HG03558 (cell line): Measurements from ENCODE around the gene DCLK2.
"Not testable (repeated sequence)": the region's sequence is repeated elsewhere in the genome, so short reads cannot be mapped to it uniquely, and the experiment has no call there.

Source experiments
- ATAC-seq: cut with Tn5 transposase; IDR thresholded peaks from one replicate; pipeline ENCODE4 v1.9.1; 2021; ENCODE audit warnings: moderate number of reproducible peaks; ENCODE audit not compliant: unreplicated experiment; ENCODE audit errors: extremely low read depth

Gene DCLK2

DNA sequence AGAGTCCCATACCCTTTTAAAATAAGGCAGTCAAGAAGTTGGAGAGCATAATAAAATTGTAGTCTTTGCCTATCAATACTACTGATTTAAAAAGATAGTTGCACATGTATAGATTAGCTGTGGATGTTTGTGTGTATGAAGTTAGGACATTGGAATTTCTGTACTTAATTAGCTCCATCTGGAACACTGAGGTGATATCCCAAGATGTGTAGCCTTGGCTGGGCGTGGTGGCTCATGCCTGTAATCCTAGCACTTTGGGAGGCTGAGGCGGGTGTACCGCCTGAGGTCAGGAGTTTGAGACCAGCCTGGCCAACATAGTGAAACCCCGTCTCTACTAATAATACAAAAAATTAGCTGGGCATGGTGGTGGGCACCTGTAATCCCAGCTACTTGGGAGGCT, 119.0 kb downstream of the DCLK2 start:
- not testable (repeated sequence) for ATAC-seq

DNA sequence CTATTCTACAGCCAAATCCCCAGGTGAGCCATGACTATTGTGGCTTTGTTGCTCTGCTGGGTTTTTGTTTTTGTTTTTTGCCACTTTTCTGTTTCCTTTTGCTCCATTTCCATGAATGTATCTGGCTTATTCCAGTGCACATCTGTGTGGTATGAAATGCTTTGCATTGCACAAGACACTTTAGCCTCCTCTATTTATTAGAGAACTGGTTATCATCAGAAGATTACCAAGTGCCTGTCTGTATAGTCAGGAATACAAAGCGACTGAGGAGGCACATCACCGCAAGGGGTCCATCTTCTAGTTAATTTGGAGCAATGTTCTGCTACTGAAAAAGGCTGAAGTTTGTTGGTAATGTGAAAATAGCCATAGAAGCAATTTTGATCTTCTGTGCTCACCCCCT, 120.8 kb downstream of the DCLK2 start:
- ATAC-seq = no peak

DNA sequence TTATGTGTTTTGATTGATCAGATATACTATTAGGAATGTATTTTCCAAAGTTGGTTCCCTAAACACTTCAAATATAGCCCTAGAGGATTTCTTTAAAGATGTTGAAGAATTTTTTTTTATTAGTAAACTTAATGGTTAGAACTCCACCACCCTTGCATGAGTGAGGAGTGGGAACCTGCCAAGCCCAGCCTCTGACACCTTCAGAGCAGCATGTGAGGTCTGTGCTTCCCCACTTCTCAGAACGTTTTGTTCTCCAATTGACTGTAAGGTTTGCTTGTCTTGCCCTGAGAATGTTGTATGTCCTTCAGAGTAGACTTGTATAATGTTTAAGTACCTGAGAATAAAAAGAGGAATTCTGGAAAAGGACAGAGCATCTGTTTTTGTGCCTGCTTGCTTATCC, 126.8 kb downstream of the DCLK2 start:
- no peak for ATAC-seq

DNA sequence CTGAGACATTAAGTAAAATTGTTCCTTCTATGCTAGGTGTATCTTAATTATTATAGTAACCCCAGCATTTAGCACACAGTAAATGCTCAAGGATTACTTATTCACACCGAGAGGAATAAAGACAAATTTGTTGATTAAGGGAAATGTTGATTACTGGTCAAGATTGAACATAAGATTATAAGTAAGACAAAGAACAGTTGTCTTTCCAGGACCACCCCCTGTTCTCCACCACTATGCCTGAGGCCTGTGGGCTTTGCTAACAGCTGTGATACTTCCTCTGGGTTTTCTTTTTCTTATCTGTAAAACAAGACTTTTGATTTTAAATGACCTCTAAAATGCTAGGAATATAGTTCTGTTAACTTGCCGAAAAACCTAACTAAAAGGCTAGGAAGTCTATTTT, 128.0 kb downstream of the DCLK2 start:
- no peak for ATAC-seq

DNA sequence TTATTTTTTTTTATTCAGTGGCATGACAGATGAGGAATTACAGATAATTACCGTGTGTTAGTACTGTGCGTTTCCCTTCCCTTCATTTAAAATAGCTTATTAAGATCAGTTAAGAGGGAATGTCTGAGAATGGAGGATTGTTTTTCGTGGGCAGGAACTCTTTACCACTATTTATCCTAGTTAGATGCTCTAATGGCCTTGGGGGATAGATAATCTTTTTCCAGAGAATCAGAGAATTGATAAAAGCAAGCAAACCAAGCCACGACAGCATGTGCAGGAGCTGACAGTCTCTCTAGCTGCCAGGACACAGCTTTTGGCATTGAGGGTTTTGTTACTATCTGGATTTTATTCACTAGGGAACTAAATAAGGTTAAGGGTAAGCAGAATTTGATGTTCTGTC, 128.7 kb downstream of the DCLK2 start:
- ATAC-seq = no peak

DNA sequence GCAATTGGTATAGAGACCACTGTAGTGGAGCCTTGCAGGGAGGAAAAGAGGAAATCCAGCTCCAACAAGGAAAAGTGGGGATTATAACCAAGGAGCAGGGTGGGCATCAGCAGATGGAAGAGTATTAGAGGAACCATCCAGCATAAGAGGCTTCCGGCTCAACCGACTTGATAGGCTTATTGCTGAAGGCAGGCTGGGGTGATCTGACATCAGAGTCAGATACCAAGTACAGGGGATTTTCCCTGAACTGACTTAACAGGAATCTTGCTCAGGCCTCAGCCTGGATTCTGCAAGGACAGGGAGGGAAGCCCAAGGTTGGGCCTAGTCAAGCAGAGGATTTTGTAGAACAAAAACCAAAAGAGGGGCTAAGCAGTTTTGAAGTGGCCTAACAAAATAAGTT, 129.6 kb downstream of the DCLK2 start:
- no peak for ATAC-seq

DNA sequence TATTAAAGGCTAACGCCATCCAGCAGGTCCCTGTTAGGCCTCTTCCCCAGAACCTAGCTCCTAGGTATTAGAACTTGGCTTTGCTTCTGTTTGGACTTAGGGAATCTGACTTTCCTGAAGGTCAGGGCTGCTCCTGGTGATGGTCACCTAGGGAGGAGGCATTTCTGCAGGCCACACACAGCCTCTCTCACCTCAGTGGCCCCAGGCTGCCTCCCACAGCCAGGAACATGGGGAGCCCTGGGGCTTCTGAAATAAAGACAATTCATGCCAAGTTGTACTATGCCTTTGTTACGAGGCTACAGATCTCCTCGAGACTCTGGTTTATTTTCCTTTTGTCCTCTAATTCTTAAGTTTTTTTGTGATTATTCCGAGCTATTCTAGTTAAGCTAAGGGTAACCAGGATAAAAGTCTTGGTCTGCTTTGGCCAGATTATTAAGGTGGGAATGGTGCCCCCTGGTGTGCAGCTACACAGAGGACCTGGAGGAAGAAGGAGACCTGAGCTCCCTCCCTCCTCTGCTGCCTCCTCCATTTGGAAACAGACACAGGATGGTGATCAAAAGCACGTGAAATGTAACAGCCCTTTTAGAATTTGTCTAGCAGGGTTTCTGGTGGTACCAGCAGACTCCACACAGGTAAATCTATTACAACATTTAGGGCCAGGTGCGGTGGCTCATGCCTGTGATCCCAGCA, 131.0 kb downstream of the DCLK2 start:
- no peak for ATAC-seq

DNA sequence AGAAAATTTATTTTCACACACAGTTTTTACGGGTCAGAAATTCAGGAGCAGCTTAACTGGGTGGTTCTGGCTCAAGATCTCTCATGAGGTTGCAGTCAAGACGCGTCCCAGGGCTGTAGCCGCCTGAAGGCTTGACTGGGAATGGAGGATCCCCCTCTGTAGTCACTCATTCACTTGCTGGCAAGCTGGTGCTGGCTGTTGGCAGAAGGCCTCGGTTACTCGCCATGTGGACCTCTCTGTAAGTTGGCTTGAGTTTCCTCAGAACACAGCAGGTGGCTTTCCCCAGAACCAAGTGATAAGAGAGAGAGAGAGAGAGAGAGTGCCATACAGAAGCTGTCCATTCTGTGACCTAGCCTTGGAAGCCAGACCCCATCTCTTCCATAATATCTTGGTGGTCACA, 132.8 kb downstream of the DCLK2 start:
- no peak for ATAC-seq

DNA sequence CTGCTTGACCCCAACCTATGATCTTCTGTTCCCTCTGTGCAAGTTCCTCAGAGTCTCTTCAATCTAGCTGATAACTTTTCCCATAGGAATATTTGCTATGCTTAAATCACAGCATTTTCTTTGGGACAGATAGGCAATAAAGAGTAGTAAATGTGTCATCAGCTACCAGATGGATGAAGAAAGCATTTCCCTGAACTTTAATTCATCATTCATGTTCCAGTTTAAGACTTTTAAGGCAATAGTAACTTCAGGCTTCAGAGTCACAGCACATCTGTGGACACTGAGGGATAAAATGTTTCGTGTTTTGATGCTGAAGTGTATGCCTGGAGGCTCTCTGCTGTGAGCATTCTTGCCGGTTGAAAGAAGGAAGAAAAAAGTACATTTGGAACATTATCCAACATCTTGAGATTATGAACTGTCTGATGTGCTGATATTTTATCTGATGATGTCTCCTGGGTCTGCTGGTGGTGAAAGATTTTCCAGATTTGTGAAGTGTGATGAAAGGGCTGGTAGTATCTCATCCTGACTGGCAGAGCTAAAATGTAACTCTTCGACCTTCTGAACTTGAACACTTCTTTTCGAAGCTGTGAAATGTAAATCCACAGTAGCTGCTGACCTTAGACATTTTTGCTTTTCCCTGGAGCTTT, 133.7 kb downstream of the DCLK2 start:
- no peak for ATAC-seq

DNA sequence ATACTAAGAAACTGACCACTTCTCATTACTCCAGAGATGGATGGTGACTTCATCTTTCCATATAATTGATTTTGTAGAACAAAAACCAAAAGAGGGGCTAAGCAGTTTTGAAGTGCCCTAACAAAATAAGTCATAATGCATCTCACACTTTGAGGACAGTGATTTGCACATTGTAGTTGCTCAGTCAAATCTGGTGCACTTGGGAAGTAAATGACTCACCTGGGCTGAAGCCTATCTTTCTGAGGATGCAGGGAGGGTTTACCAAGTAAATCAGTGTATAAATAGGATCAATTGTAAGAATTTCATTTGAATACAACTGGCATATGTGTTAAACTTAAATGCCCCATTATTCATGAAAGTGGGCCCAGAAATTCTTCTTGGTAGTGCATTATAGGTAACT, 134.2 kb downstream of the DCLK2 start:
- no peak for ATAC-seq

DNA sequence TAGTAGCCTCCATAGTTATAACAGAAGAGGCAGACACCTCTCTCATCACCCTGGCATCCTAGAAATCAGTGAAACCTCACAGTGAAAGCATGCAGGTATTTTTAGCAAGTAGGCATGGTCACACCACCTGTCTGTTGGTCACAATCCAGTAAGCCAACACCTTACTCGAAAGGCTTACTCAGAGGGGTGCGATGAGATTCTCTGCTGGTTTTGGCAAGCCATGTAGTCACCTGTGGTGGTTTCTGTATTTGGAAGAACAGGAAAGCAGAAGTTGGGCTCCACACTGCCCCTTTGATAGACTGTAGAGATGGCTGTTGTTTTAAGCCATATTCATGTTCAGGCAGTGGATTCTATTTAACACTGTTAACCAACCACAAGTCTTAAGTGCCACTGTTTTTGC, 134.7 kb downstream of the DCLK2 start:
- ATAC-seq = peak; percentile 31

DNA sequence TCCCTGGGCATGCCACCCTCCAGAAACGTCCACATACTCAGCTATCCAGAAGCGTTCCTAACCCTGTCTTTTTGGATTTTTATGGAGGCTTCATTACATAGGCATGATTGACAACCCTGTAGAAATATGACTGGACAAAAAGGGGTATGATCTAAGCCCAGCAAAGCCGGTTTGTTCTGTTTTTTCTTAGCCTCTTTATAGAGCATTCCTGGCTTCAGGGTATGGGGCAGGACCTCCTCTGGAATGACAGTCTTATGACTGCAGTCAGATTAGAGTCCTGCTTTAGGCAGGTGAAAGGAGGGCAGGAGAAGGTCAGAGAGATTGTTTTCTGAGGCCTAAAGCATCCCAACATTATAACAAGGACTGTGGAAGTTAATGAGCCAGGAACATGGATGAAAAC, 137.4 kb downstream of the DCLK2 start:
- ATAC-seq = no peak

DNA sequence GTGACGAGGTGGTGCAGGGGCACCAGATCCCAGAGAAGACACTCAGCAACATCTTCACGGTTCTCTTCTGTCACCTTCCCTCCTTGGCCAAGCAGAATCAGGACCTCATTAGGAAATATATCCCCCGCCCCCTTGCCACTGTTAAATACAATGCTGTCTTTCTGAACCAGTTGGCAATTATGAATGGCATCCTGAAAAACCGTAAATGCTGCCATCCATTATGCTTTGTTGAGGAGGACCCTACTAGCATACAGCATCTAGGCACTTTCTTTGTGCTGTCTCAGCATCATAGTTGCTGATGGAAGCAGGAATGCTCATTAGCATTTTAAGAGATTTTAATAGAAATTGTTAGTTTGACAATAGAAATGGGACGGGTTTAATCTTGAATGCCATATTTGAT, 138.5 kb downstream of the DCLK2 start:
- no peak for ATAC-seq

DNA sequence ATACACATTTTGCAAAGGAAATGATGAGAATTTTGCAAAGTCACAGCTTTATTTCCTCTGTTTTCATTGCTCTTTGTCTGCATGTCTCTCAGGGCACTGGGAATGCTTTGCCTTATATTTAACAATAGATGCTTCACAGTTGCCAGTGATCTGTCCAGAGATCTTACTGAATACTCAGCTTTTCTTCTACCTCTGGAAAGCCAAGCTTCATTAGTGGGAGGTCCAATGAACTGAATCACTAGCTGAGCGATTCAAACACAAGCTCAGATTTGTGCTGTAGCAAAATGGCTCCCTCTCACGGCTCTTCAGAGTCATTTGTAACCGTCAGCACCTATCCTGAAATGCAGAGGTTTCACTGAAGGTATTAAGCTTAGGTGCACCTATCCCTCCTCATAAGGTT, 138.9 kb downstream of the DCLK2 start:
- ATAC-seq = no peak

DNA sequence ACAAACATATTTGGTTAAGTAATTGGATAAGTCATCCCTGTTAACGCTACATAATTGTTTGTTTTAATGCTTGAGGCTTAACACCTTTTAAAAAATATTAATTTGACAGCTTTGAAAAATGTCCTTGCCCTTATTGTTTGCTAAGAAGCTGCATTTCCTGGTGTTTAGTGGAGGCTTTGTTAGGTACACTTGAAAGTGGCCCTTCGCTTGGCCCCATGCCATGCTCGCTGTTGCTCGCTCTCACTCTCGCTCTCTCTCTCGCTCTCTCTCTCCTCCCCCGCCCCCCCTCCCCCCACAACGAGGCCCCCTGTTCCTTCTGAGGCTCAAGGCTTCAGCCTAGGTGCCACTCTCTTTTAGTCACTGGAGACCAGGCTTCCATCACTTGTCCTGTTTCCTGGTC, 139.6 kb downstream of the DCLK2 start:
- no peak for ATAC-seq

DNA sequence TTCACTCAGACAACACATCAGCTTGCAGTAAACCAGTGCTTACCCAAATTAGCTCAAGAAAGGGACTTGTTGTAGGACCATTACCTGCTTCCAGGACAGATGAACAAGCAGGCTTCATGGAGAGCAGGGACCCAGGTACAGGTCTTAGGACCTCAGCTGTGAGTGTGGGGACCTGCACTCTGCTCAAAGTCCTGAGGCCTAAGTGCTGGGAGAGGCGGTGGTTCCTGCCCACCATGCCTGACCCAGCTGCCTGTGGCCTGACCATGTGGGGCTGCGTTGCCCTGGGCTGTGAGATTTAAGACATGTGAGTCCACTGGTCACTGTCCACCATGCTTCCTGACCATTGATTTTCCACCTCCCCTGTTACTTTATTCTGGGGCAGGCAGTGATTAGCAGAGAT, 140.2 kb downstream of the DCLK2 start:
- no peak for ATAC-seq

DNA sequence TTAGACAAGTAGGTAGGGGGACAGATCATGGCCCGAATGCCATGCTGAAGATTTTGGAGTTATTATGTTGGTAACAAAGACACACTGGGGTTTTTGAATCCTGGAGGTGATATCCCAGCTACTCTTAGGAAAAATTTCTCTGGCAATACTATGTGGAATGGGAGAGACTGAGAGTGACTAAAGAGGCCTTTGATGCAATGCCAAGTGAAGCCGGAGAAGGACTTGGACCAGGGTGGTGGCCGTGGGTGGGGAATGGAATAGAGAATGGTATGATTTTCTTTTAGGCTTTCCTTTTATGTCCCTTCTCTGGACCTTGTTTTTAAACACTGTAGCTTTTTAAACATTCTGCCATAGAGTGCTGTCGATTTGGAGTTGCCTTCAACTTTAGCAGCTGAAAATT, 141.6 kb downstream of the DCLK2 start:
- ATAC-seq = no peak

DNA sequence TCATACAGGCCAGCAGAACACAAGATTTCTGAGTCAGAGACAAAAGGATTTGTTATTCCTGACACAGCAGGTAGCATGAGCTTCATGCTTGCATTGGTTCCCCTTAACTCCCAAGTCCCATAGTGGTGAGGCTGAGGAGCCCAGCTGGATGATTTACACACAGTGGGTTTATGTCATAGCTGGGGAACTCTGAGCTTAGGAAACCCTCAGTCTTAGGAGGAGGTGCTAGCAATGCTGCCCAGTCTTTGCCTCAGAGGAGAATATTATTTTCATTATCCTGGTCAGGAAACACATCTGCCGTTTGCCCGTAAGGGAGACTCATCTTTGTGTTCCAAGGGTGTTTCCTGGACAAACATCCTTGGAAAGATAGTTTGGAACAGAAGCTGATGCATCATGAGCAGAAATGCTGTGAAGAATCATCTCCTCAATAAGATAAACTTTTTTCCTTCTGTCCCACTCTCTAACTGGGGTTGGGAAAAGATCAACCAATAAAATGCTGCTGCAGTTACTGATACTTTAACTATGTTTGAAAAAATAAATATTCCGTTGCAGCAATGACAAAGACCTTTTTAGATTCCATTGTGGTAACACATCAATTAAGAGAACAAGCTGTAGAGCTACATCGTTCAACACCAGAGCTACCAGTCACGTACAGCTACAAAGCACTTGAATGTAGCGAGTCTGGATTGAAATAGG, 146.8 kb downstream of the DCLK2 start:
- no peak for ATAC-seq

DNA sequence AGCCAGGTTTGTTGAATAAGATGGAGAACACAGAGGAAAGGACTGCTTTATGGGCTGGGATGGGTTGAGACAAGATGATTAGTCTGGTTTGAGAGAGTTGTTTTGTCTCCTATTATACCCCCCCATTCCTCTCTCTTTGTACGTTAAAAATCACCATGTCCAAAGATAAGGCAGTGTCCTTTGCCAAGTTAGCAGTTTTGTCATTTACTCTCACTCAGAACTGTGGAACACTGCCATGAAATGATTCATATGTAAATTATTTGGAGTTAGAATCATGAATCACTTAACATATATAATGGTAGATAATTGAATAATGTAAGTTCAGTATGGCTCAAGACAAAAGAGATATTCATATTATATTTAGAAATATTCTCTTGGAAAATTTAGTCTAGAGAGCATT, 151.3 kb downstream of the DCLK2 start:
- ATAC-seq = no peak

DNA sequence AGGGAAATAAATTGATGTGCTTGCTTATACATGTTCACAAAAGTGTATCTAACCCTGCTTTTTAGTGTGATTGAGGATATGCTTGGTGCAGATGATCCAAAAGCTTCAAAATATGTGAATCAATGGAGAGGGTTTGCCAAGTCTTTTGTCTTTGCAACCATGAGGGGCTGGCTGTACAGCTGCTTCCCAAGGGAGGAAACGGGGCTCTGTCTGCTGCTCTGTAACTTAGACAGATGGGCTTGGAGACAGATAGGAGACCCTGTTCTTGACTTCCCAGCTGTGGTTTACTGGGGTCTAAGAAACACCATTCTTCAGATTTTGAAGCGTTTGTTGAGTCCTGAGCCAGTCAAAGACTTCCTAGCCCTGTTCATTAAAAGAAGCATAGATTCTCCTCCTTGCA, 152.3 kb downstream of the DCLK2 start:
- no peak for ATAC-seq

DNA sequence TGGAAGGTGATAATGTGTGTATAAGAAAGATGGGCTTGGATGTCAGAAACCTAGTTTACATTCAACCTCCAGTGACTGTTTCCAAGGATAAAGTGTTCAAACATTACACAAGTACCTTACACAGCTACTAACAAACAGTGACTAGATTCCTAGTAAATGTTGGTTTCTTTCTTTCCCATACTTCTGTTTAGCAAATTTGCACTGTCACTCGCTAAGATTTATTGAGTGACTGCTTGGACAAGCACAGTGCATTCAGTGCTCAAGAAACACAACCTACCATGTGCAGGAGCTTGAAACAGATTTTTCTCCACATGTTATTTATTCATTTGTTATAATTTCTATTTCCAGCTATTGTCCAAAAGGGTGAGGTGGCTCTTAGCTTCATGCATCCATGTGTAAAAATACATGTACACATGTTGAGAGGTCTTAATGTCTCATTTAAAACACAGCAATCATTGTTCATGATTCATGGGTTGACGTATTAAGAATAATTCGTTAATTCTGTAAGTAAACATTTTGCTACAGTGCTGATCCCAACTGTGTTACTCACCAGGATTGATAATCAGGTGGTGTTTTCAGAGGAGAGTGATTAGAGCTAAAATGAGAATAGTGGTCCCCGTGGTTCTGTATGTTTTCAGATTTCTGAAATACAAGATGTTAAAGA, 153.0 kb downstream of the DCLK2 start:
- no peak for ATAC-seq
